Neural cell (in vitro differentiated cells): ENCODE data around the gene MYO7B. TPM values are rescaled to one million over a fixed set of nuclear protein-coding genes. Genes with fewer than 3 reads are reported as not detected.

Experiments used
- H2AFZ ChIP-seq: fragments of 200-600, 300-800 bp; sonication (generic), shearing (Covaris generic); 2 replicates; pipeline ENCODE4 v1.6.0; 2014; ENCODE audit warnings: low read depth, mild to moderate bottlenecking, antibody characterized with exemption, low read length, moderate library complexity
- H3F3A ChIP-seq: fragments of 200-600 bp; shearing (Covaris generic); 2 replicates; pipeline ENCODE4 v1.6.1; 2016; ENCODE audit warnings: mild to moderate bottlenecking, moderate library complexity, mixed read lengths, antibody characterized with exemption, low read length; ENCODE audit not compliant: insufficient read depth, poor library complexity, severe bottlenecking
- H3K27ac ChIP-seq: fragments of 200-600, 300-800 bp; sonication (generic), shearing (Covaris generic); 2 replicates; pipeline ENCODE4 v1.5.1; 2014; ENCODE audit warnings: mild to moderate bottlenecking, low read length, moderate library complexity
- H3K27me3 ChIP-seq: fragments of 300-800, 200-600 bp; sonication (generic), shearing (Covaris generic); 2 replicates; pipeline ENCODE4 v1.6.0; 2014; ENCODE audit warnings: mild to moderate bottlenecking, low read depth, low read length, moderate library complexity; ENCODE audit not compliant: insufficient read depth
- H3K36me3 ChIP-seq: fragments of 300-800, 200-600 bp; sonication (generic), shearing (Covaris generic); 2 replicates; pipeline ENCODE4 v1.5.1; 2014; ENCODE audit warnings: mild to moderate bottlenecking, antibody characterized with exemption, low read length, moderate library complexity; ENCODE audit not compliant: insufficient read depth
- H3K4me2 ChIP-seq: fragments of 300-800, 200-600 bp; sonication (generic), shearing (Covaris generic); 2 replicates; pipeline ENCODE4 v1.6.0; 2014; ENCODE audit warnings: mild to moderate bottlenecking, low read length
- H3K4me3 ChIP-seq: fragments of 300-800, 200-600 bp; sonication (generic), shearing (Covaris generic); 2 replicates; pipeline ENCODE4 v1.5.1; 2014; ENCODE audit warnings: mild to moderate bottlenecking, low read length, moderate library complexity
- H3K79me2 ChIP-seq: fragments of 200-600 bp; shearing (Covaris generic); replicated peaks from 2 replicates; pipeline ENCODE4 v1.6.0; 2014; ENCODE audit warnings: mild to moderate bottlenecking, low read length, moderate library complexity; ENCODE audit not compliant: insufficient read depth
- H3K9ac ChIP-seq: fragments of 300-800, 200-600 bp; sonication (generic), shearing (Covaris generic); 2 replicates; pipeline ENCODE4 v1.6.1; 2016; ENCODE audit warnings: mild to moderate bottlenecking, low read length, mixed read lengths
- H3K9me2 ChIP-seq: fragments of 200-600 bp; shearing (Covaris generic); 2 replicates; pipeline ENCODE4 v1.6.1; 2016; ENCODE audit warnings: mild to moderate bottlenecking, low read length, mixed read lengths; ENCODE audit not compliant: insufficient read depth
- H3K9me3 ChIP-seq: fragments of 200-600, 300-800 bp; sonication (generic), shearing (Covaris generic); 2 replicates; pipeline ENCODE4 v1.6.1; 2016; ENCODE audit warnings: mild to moderate bottlenecking, mixed run types, low read length, moderate library complexity, mixed read lengths
- H4K20me1 ChIP-seq: fragments of 200-600 bp; shearing (Covaris generic); 2 replicates; pipeline ENCODE4 v1.6.1; 2016; ENCODE audit warnings: mild to moderate bottlenecking, mixed run types; ENCODE audit not compliant: insufficient read depth
- CTCF ChIP-seq: fragments of 450-650 bp; IDR thresholded peaks from 2 replicates; pipeline ENCODE4 v1.5.1; 2014; ENCODE audit warnings: antibody characterized with exemption, mild to moderate bottlenecking, moderate library complexity; ENCODE audit not compliant: poor library complexity, severe bottlenecking
- EP300 ChIP-seq: fragments of 450-650 bp; conservative IDR thresholded peaks from 2 replicates; pipeline ENCODE4 v1.6.1; 2014; ENCODE audit warnings: antibody characterized with exemption, mild to moderate bottlenecking, moderate library complexity; ENCODE audit not compliant: poor library complexity, severe bottlenecking
- EZH2 ChIP-seq: fragments of 200-600, 300-800 bp; shearing (Covaris generic), sonication (generic); IDR thresholded peaks from 2 replicates; pipeline ENCODE4 v1.6.1; 2014; ENCODE audit warnings: antibody characterized with exemption, low read length, borderline replicate concordance, mild to moderate bottlenecking; ENCODE audit not compliant: insufficient read depth, poor library complexity, severe bottlenecking
- MXI1 ChIP-seq: fragments of 450-650 bp; conservative IDR thresholded peaks from 2 replicates; pipeline ENCODE4 v1.6.1; 2014; ENCODE audit warnings: antibody characterized with exemption, mild to moderate bottlenecking; ENCODE audit not compliant: poor library complexity, severe bottlenecking
- POLR2AphosphoS5 ChIP-seq: IDR thresholded peaks from 2 replicates; pipeline ENCODE4 v1.6.1; 2012
- RAD21 ChIP-seq: fragments of 450-650 bp; conservative IDR thresholded peaks from 2 replicates; pipeline ENCODE4 v1.6.1; 2014; ENCODE audit warnings: antibody characterized with exemption, mild to moderate bottlenecking, moderate library complexity
- SMC3 ChIP-seq: fragments of 450-650 bp; conservative IDR thresholded peaks from 2 replicates; pipeline ENCODE4 v1.6.1; 2014; ENCODE audit warnings: antibody characterized with exemption, mild to moderate bottlenecking, moderate library complexity; ENCODE audit not compliant: poor library complexity
- TAF1 ChIP-seq: IDR thresholded peaks from 2 replicates; pipeline ENCODE4 v1.6.1; 2012; ENCODE audit warnings: low read depth
- polyA plus RNA-seq: library from polyadenylated mRNA; depleted of rRNA; stranded (reverse); fragments of >200 nt; gene quantifications from 2 replicates; pipeline ENCODE4 v1.2.3, GENCODE V29; 2014
- TF ChIP-seq, protein P1 (sequence below): IDR thresholded peaks from 2 replicates; pipeline ENCODE4 v1.6.1; 2012; ENCODE audit warnings: borderline replicate concordance

The MYO7B gene
- polyA plus RNA-seq, 1 donor from 2014 or later: 0.16 TPM

- TF ChIP-seq CTCF (no peak), SMC3 (no peak), POLR2AphosphoS5 (no peak), RAD21 (no peak), TAF1 (no peak), EZH2 (no peak), MXI1 (no peak), EP300 (no peak)
- TF ChIP-seq, protein P1, sequence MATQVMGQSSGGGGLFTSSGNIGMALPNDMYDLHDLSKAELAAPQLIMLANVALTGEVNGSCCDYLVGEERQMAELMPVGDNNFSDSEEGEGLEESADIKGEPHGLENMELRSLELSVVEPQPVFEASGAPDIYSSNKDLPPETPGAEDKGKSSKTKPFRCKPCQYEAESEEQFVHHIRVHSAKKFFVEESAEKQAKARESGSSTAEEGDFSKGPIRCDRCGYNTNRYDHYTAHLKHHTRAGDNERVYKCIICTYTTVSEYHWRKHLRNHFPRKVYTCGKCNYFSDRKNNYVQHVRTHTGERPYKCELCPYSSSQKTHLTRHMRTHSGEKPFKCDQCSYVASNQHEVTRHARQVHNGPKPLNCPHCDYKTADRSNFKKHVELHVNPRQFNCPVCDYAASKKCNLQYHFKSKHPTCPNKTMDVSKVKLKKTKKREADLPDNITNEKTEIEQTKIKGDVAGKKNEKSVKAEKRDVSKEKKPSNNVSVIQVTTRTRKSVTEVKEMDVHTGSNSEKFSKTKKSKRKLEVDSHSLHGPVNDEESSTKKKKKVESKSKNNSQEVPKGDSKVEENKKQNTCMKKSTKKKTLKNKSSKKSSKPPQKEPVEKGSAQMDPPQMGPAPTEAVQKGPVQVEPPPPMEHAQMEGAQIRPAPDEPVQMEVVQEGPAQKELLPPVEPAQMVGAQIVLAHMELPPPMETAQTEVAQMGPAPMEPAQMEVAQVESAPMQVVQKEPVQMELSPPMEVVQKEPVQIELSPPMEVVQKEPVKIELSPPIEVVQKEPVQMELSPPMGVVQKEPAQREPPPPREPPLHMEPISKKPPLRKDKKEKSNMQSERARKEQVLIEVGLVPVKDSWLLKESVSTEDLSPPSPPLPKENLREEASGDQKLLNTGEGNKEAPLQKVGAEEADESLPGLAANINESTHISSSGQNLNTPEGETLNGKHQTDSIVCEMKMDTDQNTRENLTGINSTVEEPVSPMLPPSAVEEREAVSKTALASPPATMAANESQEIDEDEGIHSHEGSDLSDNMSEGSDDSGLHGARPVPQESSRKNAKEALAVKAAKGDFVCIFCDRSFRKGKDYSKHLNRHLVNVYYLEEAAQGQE: no peak
- H3F3A ChIP-seq: no peaks in the 10 kb centered on the region
- no peaks in the 10 kb centered on the region for H3K79me2 ChIP-seq
- H2AFZ ChIP-seq: no peak overlapping the region
- no peaks in the 10 kb centered on the region for H3K27me3 ChIP-seq
- no peak overlapping the region for H3K9ac ChIP-seq
- no peaks in the 10 kb centered on the region for H3K9me3 ChIP-seq
- no peak overlapping the region for H3K4me3 ChIP-seq
- no peak overlapping the region for H3K27ac ChIP-seq
- H3K9me2 ChIP-seq: no peaks in the 10 kb centered on the region
- no peaks in the 10 kb centered on the region for H3K36me3 ChIP-seq
- no peak overlapping the region for H3K4me2 ChIP-seq
- no peaks in the 10 kb centered on the region for H4K20me1 ChIP-seq
These were observed 89.5 kb downstream of the MYO7B start for GRCh38 chr2:127624756-127625571.

- no peak overlapping the region for H2AFZ ChIP-seq
- TF ChIP-seq EZH2 (no peak), MXI1 (no peak), EP300 (no peak), CTCF (no peak), RAD21 (no peak), TAF1 (no peak), POLR2AphosphoS5 (no peak)
- no peaks in the 10 kb centered on the region for H3F3A ChIP-seq
- H3K9me3 ChIP-seq: no peaks in the 10 kb centered on the region
- H3K27me3 ChIP-seq: no peaks in the 10 kb centered on the region
- H3K27ac ChIP-seq: no peak overlapping the region
- H3K9ac ChIP-seq: no peak overlapping the region
- H3K9me2 ChIP-seq: no peaks in the 10 kb centered on the region
- H3K36me3 ChIP-seq: no peaks in the 10 kb centered on the region
- H4K20me1 ChIP-seq: no peaks in the 10 kb centered on the region
- no peak overlapping the region for H3K4me2 ChIP-seq
- H3K79me2 ChIP-seq: no peaks in the 10 kb centered on the region
- H3K4me3 ChIP-seq: no peak overlapping the region
These were observed 90.1 kb downstream of the MYO7B start for GRCh38 chr2:127625572-127625951.
